OCI-LY7 (cell line): ENCODE measurements around the gene TSPAN9. TPM values are rescaled to one million over a fixed set of nuclear protein-coding genes. Genes with fewer than 3 reads are reported as not detected.

Source experiments
- BruUV-seq: library from RNA; stranded (reverse); fragments of 400-500 nt; replicated peaks from 2 replicates; lab custom pipeline; 2021; lab: Mats Ljungman, UMichigan
- CTCF ChIA-PET: fragments of 300-600 bp; sonication (Branson Sonifier 250); formaldehyde crosslinking; loops from one replicate; lab custom pipeline; 2022; ENCODE audit warnings: antibody characterized with exemption; ENCODE audit not compliant: unreplicated experiment; lab: Charles Lee
- POLR2A ChIA-PET: fragments of 300-600 bp; sonication (Branson Sonifier 250); formaldehyde crosslinking; loops from one replicate; lab custom pipeline; 2022; ENCODE audit warnings: antibody characterized with exemption; lab: Charles Lee
- DNase-seq: peaks from one replicate; pipeline ENCODE4 v3.0.0-alpha.2; 2015; ENCODE audit warnings: low spot score
- H2AFZ ChIP-seq: fragments of 200-600 bp; sonication (generic), shearing (Covaris generic); 2 replicates; pipeline ENCODE4 v1.6.1; 2014; ENCODE audit warnings: mild to moderate bottlenecking, antibody characterized with exemption, low read length, moderate library complexity
- H3K27ac ChIP-seq: fragments of 200-600 bp; sonication (generic); 2 replicates; pipeline ENCODE4 v1.5.1; 2014; ENCODE audit warnings: mixed run types, low read depth, mild to moderate bottlenecking, moderate library complexity, low read length, inconsistent platforms; ENCODE audit not compliant: poor library complexity, severe bottlenecking
- H3K36me3 ChIP-seq: fragments of 200-600 bp; sonication (generic); 2 replicates; pipeline ENCODE4 v1.6.1; 2014; ENCODE audit warnings: mild to moderate bottlenecking, antibody characterized with exemption, low read length, moderate library complexity, mixed read lengths; ENCODE audit not compliant: insufficient read depth
- H3K4me1 ChIP-seq: fragments of 200-600 bp; sonication (generic); 2 replicates; pipeline ENCODE4 v1.5.1; 2014; ENCODE audit warnings: mild to moderate bottlenecking, low read length; ENCODE audit not compliant: insufficient read depth, poor library complexity, severe bottlenecking
- H3K4me2 ChIP-seq: fragments of 200-600 bp; sonication (generic); 2 replicates; pipeline ENCODE4 v1.6.1; 2014; ENCODE audit warnings: mild to moderate bottlenecking, low read length
- H3K4me3 ChIP-seq: fragments of 200-600 bp; sonication (generic); 2 replicates; pipeline ENCODE4 v1.5.1; 2014; ENCODE audit warnings: mild to moderate bottlenecking, low read depth, low read length; ENCODE audit not compliant: poor library complexity, severe bottlenecking
- H3K79me2 ChIP-seq: fragments of 200-600 bp; sonication (generic); 2 replicates; pipeline ENCODE4 v1.6.1; 2016; ENCODE audit warnings: low read depth, mild to moderate bottlenecking, low read length, moderate library complexity, mixed read lengths; ENCODE audit not compliant: insufficient read depth
- H3K9me2 ChIP-seq: fragments of 200-600 bp; sonication (generic); 2 replicates; pipeline ENCODE4 v1.6.1; 2016; ENCODE audit warnings: mild to moderate bottlenecking, low read length, mixed read lengths; ENCODE audit not compliant: insufficient read depth
- H3K9me3 ChIP-seq: fragments of 200-600 bp; sonication (generic); 2 replicates; pipeline ENCODE4 v1.6.1; 2014; ENCODE audit warnings: mild to moderate bottlenecking, mixed run types, low read length, mixed read lengths
- H4K20me1 ChIP-seq: fragments of 200-600 bp; sonication (generic); 2 replicates; pipeline ENCODE4 v1.6.1; 2014; ENCODE audit warnings: mild to moderate bottlenecking, antibody characterized with exemption, low read length, moderate library complexity, mixed read lengths; ENCODE audit not compliant: insufficient read depth
- CTCF ChIP-seq: fragments of 200-600 bp; sonication (generic); conservative IDR thresholded peaks from 2 replicates; pipeline ENCODE4 v1.5.1; 2014; ENCODE audit warnings: mild to moderate bottlenecking, antibody characterized with exemption, low read length, moderate library complexity, mixed read lengths
- EZH2phosphoT487 ChIP-seq: fragments of 200-600 bp; sonication (generic); IDR thresholded peaks from 2 replicates; pipeline ENCODE4 v1.6.1; 2018; ENCODE audit warnings: low read depth, borderline replicate concordance, mild to moderate bottlenecking, mixed run types, antibody characterized with exemption, low read length, moderate library complexity, mixed read lengths
- intact Hi-C: fragments of 100-400 bp; cut with micrococcal nuclease; formaldehyde crosslinking; loops from one replicate; pipeline ENCODE4 v1.10.0; 2022; ENCODE audit not compliant: unreplicated experiment
- total RNA-seq, 2 experiments: library from RNA; depleted of rRNA in 1 of 2; stranded (reverse); fragments of >200 nt in 1 of 2; shearing (Covaris generic) in 1 of 2; gene quantifications; 2 replicates each; pipeline ENCODE4 v1.2.3, GENCODE V29; 2014 to 2022

The TSPAN9 gene
- total RNA-seq, 2 experiments from 2014 or later, result 0.50 to 0.74 TPM

GRCh38 chr12:3311491-3312103 lies 234.4 kb downstream of the TSPAN9 start:
- Histone ChIP-seq H3K27ac (no peak overlapping the region), H2AFZ (no peak overlapping the region), H3K9me2 (no peaks in the 10 kb centered on the region), H4K20me1 (no peaks in the 10 kb centered on the region), H3K4me3 (no peak overlapping the region), H3K79me2 (no peaks in the 10 kb centered on the region), H3K4me2 (no peak overlapping the region), H3K4me1 (no peaks in the 10 kb centered on the region), H3K36me3 (no peaks in the 10 kb centered on the region), H3K9me3 (no peaks in the 10 kb centered on the region)
- intact Hi-C loops, result no loop called here
- CTCF ChIA-PET, result interaction anchor here (0.6 kb wide), 1 partner anchor 52 kb away, joined by 3 read pairs; no protein-coding TSS in a partner anchor
- BruUV-seq, result no TSS peak
- TF ChIP-seq EZH2phosphoT487 (no peak), CTCF (no peak)
- DNase-seq, result no peak
- POLR2A ChIA-PET, result no interaction called here

DNA sequence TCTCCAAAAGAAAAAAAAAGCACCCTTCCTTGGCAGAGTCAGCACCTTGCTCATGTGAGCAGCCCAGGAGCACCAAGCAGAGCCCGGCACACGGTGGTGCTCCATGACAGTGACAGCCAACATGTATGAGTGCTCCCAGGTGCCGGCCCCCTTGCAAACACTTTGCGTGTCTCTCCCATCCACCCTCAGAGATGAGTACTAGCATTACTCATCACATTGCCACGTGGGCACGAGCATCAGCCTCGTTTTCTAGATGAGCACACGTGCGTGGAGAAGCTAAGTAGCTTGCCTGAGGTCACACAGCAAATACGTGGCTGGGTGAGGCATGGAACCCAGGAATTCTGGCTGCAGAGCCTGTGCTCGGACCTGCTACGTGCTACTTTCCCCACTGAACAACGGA lies 235.9 kb downstream of the TSPAN9 start:
- Histone ChIP-seq H3K9me3 (no peaks in the 10 kb centered on the region), H3K4me3 (no peak overlapping the region), H3K4me1 (no peaks in the 10 kb centered on the region), H3K36me3 (no peaks in the 10 kb centered on the region), H3K4me2 (no peak overlapping the region), H3K9me2 (no peaks in the 10 kb centered on the region), H3K79me2 (no peaks in the 10 kb centered on the region), H2AFZ (no peak overlapping the region), H3K27ac (no peak overlapping the region), H4K20me1 (no peaks in the 10 kb centered on the region)
- CTCF ChIA-PET, result interaction anchor here (1.4 kb wide), 1 partner anchor 13 kb away, joined by 5 read pairs; no protein-coding TSS in a partner anchor
- no peak for DNase-seq
- intact Hi-C loops, result no loop called here
- no TSS peak for BruUV-seq
- POLR2A ChIA-PET, result no interaction called here
- TF ChIP-seq CTCF (no peak), EZH2phosphoT487 (no peak)
